Adrenal gland (tissue), 12 donors: ENCODE results near the gene MAN2B2. TPM values are rescaled to one million over a fixed set of nuclear protein-coding genes. Genes with fewer than 3 reads are reported as not detected.

ENCODE experiments used
- DNase-seq, 7 donors: peaks; one replicate each; pipeline ENCODE4 v3.0.0-alpha.2; 2019 to 2020
- H3K27ac ChIP-seq, 5 donors: fragments of 200-600 bp; sonication (generic) in 4 of 5; 1 replicate in 3 of 5; 2 replicates in 2 of 5; pipeline versions ENCODE4 v1.5.1 to v1.8.0; 2016 to 2020; ENCODE audit warnings: mild to moderate bottlenecking in 1 of 5
- H3K27me3 ChIP-seq: fragments of 200-600 bp; 2 replicates; pipeline ENCODE4 v1.8.0; 2021
- H3K36me3 ChIP-seq, 2 donors: fragments of 200-600 bp; replicated peaks in 1 of 2; 1 replicate in 1 of 2; 2 replicates in 1 of 2; pipeline versions ENCODE4 v1.5.1 to v1.8.0; 2018 to 2022
- H3K4me1 ChIP-seq, 2 donors: fragments of 200-600 bp; replicated peaks in 1 of 2; 1 replicate in 1 of 2; 2 replicates in 1 of 2; pipeline versions ENCODE4 v1.5.1 to v1.8.0; 2018 to 2021
- H3K4me3 ChIP-seq, 4 donors: fragments of 200-600 bp; sonication (generic) in 3 of 4; one replicate each; pipeline ENCODE4 v1.5.1; 2016 to 2018
- H3K9me3 ChIP-seq, 3 donors: fragments of 200-600 bp; sonication (generic) in 1 of 3; replicated peaks in 1 of 3; 1 replicate in 2 of 3; 2 replicates in 1 of 3; pipeline versions ENCODE4 v1.5.1 to v1.8.0; 2016 to 2021
- POLR2A ChIP-seq, 2 donors: fragments of 450-650 bp; IDR thresholded peaks; one replicate each; pipeline ENCODE4 v1.6.1; 2017; ENCODE audit warnings: antibody characterized with exemption in 2 of 2, mild to moderate bottlenecking in 2 of 2, moderate library complexity in 1 of 2
- WGBS, 4 donors: extraction: QIAGEN DNeasy Blood & Tissue Kit in 2 of 4; methylation state at CpG; one replicate each; pipeline versions ENCODE4 v1.1.5 to v1.1.7; 2013 to 2017; 5-methylcytosine and 5-hydroxymethylcytosine counted together
- intact Hi-C, 2 donors: fragments of 100-400 bp; cut with DNase I; formaldehyde crosslinking; loops; one replicate each; pipeline versions ENCODE4 v1.14.1 to v1.15.0; 2022 to 2023
- polyA plus RNA-seq, 3 donors: library from polyadenylated mRNA; stranded (reverse); fragments of 200-250 nt in 2 of 3; fragments of 350-450 nt in 1 of 3; fragmentation: Illumina TruSeq in 1 of 3; extraction: RNeasy Lipid Tissue Mini Kit (QIAGEN cat#74804) in 1 of 3; gene quantifications; one replicate each; pipeline ENCODE4 v1.2.3, GENCODE V29; 2013 to 2014
- total RNA-seq, 9 donors: library from RNA; depleted of rRNA in 4 of 9; stranded (reverse); fragments of >200 nt in 4 of 9; fragments of 120-200 nt in 1 of 9; fragmentation: NEBNext Ultra II Directional in 1 of 9; extraction: Animal tissue kit (Norgen Biotek cat#: 25700) in 1 of 9; gene quantifications; one replicate each; pipeline versions ENCODE4 v1.1.0 to v1.2.4, GENCODE V29; 2013 to 2023
- TF ChIP-seq, protein P1 (sequence below), 6 experiments: fragments of 450-650 bp in 4 of 6; fragments of 200-600 bp in 2 of 6; sonication (generic) in 1 of 6; IDR thresholded peaks; 1 replicate in 5 of 6; 2 replicates in 1 of 6; pipeline versions ENCODE4 v1.5.1 to v1.8.0; 2016 to 2021; ENCODE audit warnings: antibody characterized with exemption in 6 of 6, mild to moderate bottlenecking in 2 of 6, moderate library complexity in 1 of 6
- donor health status: healthy with polysubstance abuse.
- donor health status: Bipolar disorder and iron deficiency.
- donor health status: DM: yes; HTN: yes; CAD: no.
- donor health status: DM: no; HTN: no; CAD: no.
- donor health status: DM: no; HTN: no; CAD: no.
- donor health status: DM: yes; HTN: yes; CAD: no.

Gene MAN2B2
- total and polyA plus RNA-seq, 12 donors = 9.3 to 50.6 (median 27.7) TPM

DNA sequence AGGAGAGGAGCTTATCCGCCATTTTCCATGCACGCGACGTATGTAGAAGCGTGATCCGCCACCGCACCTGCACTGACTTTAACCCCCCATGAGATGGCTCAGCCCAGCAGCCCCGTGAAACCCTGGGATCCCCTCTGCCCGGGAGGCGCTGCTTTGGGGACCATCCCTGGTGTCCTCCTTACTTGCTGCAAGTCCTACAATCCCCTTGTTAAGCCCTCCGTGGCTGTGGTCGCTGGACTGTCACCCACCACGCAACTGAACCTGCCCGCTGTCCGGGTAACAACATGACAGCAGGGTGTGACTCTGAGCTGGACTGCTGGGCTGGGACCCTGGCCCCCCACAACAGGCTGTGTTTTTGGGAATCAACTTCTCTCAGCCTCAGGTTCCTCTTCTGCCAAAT, 44.7 kb upstream of the MAN2B2 start:
- Histone ChIP-seq H3K4me1 (no peaks in the 10 kb centered on the region), H3K27me3 (no peaks in the 10 kb centered on the region), H3K36me3 (no peaks in the 10 kb centered on the region), H3K9me3 (no peaks in the 10 kb centered on the region), H3K4me3 (no peak overlapping the region), H3K27ac (no peak overlapping the region)
- intact Hi-C loops = no loop called here
- no peak for DNase-seq
- WGBS, 4 donors = 82 to 95% (median 91%) methylated on average over 13 to 15 of the region's 15 CpGs
- no peak for TF ChIP-seq POLR2A (IDR thresholded peaks at IDR 0.05)
- TF ChIP-seq, protein P1, sequence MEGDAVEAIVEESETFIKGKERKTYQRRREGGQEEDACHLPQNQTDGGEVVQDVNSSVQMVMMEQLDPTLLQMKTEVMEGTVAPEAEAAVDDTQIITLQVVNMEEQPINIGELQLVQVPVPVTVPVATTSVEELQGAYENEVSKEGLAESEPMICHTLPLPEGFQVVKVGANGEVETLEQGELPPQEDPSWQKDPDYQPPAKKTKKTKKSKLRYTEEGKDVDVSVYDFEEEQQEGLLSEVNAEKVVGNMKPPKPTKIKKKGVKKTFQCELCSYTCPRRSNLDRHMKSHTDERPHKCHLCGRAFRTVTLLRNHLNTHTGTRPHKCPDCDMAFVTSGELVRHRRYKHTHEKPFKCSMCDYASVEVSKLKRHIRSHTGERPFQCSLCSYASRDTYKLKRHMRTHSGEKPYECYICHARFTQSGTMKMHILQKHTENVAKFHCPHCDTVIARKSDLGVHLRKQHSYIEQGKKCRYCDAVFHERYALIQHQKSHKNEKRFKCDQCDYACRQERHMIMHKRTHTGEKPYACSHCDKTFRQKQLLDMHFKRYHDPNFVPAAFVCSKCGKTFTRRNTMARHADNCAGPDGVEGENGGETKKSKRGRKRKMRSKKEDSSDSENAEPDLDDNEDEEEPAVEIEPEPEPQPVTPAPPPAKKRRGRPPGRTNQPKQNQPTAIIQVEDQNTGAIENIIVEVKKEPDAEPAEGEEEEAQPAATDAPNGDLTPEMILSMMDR (IDR thresholded peaks at IDR 0.05) = no peak

DNA sequence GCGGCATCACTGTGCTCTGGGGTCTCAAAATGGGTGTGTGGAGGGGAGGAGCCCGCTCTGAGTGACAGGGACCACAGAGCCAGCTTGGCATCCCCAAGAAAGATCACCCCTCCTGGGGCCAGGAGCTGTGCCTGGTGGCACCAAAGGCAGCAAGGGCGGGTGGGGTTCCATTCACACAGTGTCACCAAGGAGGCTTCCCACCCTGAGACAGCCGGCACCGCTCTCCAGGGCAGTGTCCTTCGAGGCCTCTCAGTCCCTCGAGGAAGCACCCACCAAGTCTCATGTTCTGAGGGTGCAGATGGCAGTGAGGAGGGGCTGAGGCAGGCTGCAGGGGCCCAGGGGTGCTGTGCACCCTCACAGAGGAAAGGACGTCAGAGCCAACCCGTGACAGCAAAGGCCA, 44.0 kb upstream of the MAN2B2 start:
- Histone ChIP-seq H3K36me3 (no peaks in the 10 kb centered on the region), H3K4me3 (no peak overlapping the region), H3K27me3 (no peaks in the 10 kb centered on the region), H3K27ac (no peak overlapping the region), H3K9me3 (no peaks in the 10 kb centered on the region), H3K4me1 (no peaks in the 10 kb centered on the region)
- intact Hi-C loops = no loop called here
- DNase-seq = no peak
- WGBS, 4 donors = 57 to 72% (median 60%) methylated on average over 5 to 9 of the region's 9 CpGs
- TF ChIP-seq, protein P1 (IDR thresholded peaks at IDR 0.05) = no peak
- TF ChIP-seq POLR2A (IDR thresholded peaks at IDR 0.05) = no peak

DNA sequence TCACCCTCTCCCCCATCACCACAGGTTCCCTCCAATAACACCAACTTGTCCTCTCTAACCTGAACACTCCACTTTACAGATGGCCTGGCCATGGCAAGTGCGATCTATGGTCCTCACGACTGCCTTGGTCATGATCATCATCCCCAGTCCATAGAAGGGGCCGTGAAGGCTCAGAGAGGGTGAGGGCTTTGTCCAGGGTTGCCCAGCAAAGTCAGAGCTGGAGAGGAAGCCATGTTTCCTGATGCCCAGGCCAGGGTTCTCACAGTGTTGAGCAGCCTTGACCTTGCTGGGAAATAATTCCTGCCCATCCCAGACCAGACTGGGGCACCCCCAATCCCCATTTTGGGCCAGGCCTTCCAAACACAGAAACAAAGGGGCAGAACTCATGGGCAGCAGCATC, 42.9 kb upstream of the MAN2B2 start:
- no peaks in the 10 kb centered on the region for H3K4me1 ChIP-seq
- DNase-seq = no peak
- TF ChIP-seq, protein P1 (IDR thresholded peaks at IDR 0.05) = no peak
- no peak for TF ChIP-seq POLR2A (IDR thresholded peaks at IDR 0.05)
- H3K4me3 ChIP-seq = no peak overlapping the region
- no peak overlapping the region for H3K27ac ChIP-seq
- H3K36me3 ChIP-seq = no peaks in the 10 kb centered on the region
- H3K27me3 ChIP-seq = no peaks in the 10 kb centered on the region
- H3K9me3 ChIP-seq = no peaks in the 10 kb centered on the region
- 51 to 84% (median 79%) methylated on average over 3 of the region's 3 CpGs for WGBS, 4 donors
- intact Hi-C loops = no loop called here

DNA sequence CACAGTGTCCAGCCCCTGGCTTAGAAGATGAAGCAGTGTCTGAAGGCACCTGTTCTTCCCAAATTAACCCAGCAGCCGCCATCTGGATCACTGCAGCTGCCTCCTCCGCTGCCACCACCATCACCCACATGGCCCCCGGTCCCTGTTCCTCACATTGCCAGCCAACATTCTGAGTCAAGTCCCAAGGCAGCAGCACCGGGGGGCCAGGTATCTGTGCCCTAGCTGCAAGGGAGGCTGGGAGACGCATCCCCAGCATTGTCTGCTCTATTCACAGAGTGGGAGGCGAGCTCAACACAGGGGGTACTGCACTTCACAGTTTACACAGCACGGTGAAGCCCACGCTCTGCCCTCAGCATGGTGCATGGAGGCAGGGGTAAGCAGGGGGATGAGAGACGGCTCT, 42.3 kb upstream of the MAN2B2 start:
- Histone ChIP-seq H3K4me1 (no peaks in the 10 kb centered on the region), H3K27me3 (no peaks in the 10 kb centered on the region), H3K36me3 (no peaks in the 10 kb centered on the region), H3K27ac (no peak overlapping the region), H3K9me3 (no peaks in the 10 kb centered on the region), H3K4me3 (no peak overlapping the region)
- intact Hi-C loops = no loop called here
- TF ChIP-seq, protein P1 (IDR thresholded peaks at IDR 0.05) = no peak
- TF ChIP-seq POLR2A (IDR thresholded peaks at IDR 0.05) = no peak
- DNase-seq = no peak
- WGBS, 4 donors = 75 to 83% (median 76%) methylated on average over 3 to 9 of the region's 9 CpGs
